ENCODE measurements around the gene STK11IP. TPM values are rescaled to one million over a fixed set of nuclear protein-coding genes. Genes with fewer than 3 reads are reported as not detected.

Gene STK11IP
- total RNA-seq, 1 donor from 2014 or later = 25.5 TPM

DNA sequence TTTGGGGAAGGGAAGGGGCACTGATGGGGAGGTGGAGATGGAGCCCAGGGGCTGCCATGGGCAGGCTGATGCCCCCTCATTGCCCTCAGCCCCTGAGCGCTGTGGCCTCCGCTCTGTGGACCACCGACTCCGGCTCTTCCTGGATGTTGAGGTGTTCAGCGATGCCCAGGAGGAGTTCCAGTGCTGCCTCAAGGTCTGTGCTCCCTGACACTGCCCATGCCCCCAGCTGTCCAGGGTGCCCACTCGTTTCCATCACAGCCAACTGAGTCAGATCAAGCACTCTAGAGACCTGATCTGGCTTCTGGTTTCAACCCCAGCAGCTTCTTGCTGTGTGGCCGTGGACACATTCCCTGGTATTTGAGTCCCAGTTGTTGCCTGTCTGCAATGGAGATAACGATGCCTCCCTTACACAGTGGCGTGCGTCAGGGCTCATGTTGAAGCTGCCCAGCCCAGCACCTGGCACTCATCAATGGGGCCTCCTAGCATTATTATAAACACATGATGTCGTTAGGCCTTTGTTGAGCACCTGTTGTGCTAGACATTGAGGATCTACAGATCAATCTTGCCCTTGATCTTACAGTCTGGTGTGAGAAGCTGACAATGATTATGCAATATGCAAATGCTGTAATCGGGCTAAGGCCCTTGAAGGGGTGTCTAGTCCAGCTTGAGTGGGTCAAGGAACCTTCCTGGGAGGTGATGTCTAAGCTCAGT, 14.4 kb downstream of the STK11IP start:
- DNase-seq (ENCODE audit: low spot score) = no peak
- TF ChIP-seq, protein P1, sequence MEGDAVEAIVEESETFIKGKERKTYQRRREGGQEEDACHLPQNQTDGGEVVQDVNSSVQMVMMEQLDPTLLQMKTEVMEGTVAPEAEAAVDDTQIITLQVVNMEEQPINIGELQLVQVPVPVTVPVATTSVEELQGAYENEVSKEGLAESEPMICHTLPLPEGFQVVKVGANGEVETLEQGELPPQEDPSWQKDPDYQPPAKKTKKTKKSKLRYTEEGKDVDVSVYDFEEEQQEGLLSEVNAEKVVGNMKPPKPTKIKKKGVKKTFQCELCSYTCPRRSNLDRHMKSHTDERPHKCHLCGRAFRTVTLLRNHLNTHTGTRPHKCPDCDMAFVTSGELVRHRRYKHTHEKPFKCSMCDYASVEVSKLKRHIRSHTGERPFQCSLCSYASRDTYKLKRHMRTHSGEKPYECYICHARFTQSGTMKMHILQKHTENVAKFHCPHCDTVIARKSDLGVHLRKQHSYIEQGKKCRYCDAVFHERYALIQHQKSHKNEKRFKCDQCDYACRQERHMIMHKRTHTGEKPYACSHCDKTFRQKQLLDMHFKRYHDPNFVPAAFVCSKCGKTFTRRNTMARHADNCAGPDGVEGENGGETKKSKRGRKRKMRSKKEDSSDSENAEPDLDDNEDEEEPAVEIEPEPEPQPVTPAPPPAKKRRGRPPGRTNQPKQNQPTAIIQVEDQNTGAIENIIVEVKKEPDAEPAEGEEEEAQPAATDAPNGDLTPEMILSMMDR (IDR thresholded peaks at IDR 0.05) = no peak
- Mint-ChIP-seq H3K27me3 (ENCODE audit: low read depth) (no peaks in the 10 kb centered on the region), H3K36me3 (ENCODE audit: low read depth) (peaks cover 30% of the 10 kb centered on the region), H3K9me3 (ENCODE audit: low read depth) (no peaks in the 10 kb centered on the region), H3K4me3 (ENCODE audit: unreplicated experiment) (no peak overlapping the region), H3K27ac (ENCODE audit: unreplicated experiment) (no peak overlapping the region), H3K4me1 (ENCODE audit: low read depth) (no peaks in the 10 kb centered on the region)

GRCh38 chr2:219612577-219613286, 15.1 kb downstream of the STK11IP start:
- H3K4me1 Mint-ChIP-seq (ENCODE audit: low read depth) = no peaks in the 10 kb centered on the region
- H3K27me3 Mint-ChIP-seq (ENCODE audit: low read depth) = no peaks in the 10 kb centered on the region
- TF ChIP-seq, protein P1 (IDR thresholded peaks at IDR 0.05) = no peak
- H3K4me3 Mint-ChIP-seq (ENCODE audit: unreplicated experiment) = no peak overlapping the region
- H3K36me3 Mint-ChIP-seq (ENCODE audit: low read depth) = peaks cover 28% of the 10 kb centered on the region
- H3K27ac Mint-ChIP-seq (ENCODE audit: unreplicated experiment) = no peak overlapping the region
- DNase-seq (ENCODE audit: low spot score) = no peak
- H3K9me3 Mint-ChIP-seq (ENCODE audit: low read depth) = no peaks in the 10 kb centered on the region

GRCh38 chr2:219613461-219614070, 15.9 kb downstream of the STK11IP start:
- Mint-ChIP-seq H3K27me3 (ENCODE audit: low read depth) (no peaks in the 10 kb centered on the region), H3K4me3 (ENCODE audit: unreplicated experiment) (no peak overlapping the region), H3K36me3 (ENCODE audit: low read depth) (peaks cover 28% of the 10 kb centered on the region), H3K27ac (ENCODE audit: unreplicated experiment) (no peak overlapping the region), H3K4me1 (ENCODE audit: low read depth) (no peaks in the 10 kb centered on the region), H3K9me3 (ENCODE audit: low read depth) (no peaks in the 10 kb centered on the region)
- TF ChIP-seq, protein P1 (IDR thresholded peaks at IDR 0.05) = no peak
- no peak for DNase-seq (ENCODE audit: low spot score)

DNA sequence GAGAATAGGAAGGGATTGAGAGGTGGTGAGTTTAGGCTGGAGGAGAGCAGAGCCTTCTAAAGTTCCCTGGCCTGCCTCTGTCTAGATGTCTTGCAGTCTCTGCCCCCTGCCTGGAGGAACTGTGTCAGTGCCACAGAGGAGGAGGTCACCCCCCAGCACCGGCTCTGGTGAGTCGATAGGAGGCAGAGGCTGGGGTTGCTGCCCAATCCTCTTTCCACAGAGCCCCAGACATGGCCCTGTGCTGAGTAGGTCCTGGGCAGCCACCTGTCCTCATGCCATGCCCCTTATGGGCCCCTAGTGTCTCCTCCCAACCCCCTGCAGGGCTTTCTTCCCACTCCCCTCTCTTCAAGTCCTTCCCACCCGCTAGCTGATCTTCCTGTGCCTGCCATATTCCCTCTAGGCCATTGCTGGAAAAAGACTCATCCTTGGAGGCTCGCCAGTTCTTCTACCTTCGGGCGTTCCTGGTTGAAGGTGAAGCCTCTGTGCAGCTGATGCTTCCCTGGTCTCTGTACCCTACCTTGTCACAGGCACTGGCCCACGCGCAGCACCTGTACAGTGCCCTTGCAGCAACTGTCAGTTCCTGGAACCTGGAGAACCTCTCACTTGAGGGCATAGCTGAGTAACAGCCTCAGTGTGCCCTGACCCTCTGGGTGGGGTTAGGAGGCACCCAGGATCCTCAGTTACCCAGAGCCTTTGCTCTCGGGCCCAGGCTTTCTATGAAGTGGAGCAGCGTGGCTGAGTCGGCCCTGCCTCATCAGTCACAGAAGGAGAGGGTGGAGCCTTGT, 16.6 kb downstream of the STK11IP start:
- H3K27ac Mint-ChIP-seq (ENCODE audit: unreplicated experiment) = no peak overlapping the region
- TF ChIP-seq, protein P1 (IDR thresholded peaks at IDR 0.05) = no peak
- H3K4me1 Mint-ChIP-seq (ENCODE audit: low read depth) = no peaks in the 10 kb centered on the region
- peaks cover 28% of the 10 kb centered on the region for H3K36me3 Mint-ChIP-seq (ENCODE audit: low read depth)
- H3K27me3 Mint-ChIP-seq (ENCODE audit: low read depth) = no peaks in the 10 kb centered on the region
- no peak overlapping the region for H3K4me3 Mint-ChIP-seq (ENCODE audit: unreplicated experiment)
- DNase-seq (ENCODE audit: low spot score) = no peak
- no peaks in the 10 kb centered on the region for H3K9me3 Mint-ChIP-seq (ENCODE audit: low read depth)

DNA sequence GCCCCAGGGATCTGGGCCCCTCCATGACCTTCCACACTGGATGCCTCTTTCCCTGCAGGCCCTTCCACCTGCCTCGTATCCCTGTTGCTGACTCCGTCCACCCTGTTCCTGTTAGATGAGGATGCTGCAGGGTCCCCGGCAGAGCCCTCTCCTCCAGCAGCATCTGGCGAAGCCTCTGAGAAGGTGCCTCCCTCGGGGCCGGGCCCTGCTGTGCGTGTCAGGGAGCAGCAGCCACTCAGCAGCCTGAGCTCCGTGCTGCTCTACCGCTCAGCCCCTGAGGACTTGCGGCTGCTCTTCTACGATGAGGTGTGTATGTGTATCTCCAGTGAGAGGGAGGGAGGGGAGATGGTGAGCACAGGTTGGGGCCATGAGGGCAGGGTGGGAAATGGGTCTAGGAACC, 17.4 kb downstream of the STK11IP start:
- Mint-ChIP-seq H3K4me1 (ENCODE audit: low read depth) (no peaks in the 10 kb centered on the region), H3K36me3 (ENCODE audit: low read depth) (peaks cover 25% of the 10 kb centered on the region), H3K27ac (ENCODE audit: unreplicated experiment) (no peak overlapping the region), H3K27me3 (ENCODE audit: low read depth) (no peaks in the 10 kb centered on the region), H3K4me3 (ENCODE audit: unreplicated experiment) (no peak overlapping the region), H3K9me3 (ENCODE audit: low read depth) (no peaks in the 10 kb centered on the region)
- DNase-seq (ENCODE audit: low spot score) = no peak
- TF ChIP-seq, protein P1 (IDR thresholded peaks at IDR 0.05) = no peak
